Fibroblast of skin of back (primary cell): ENCODE results near the gene RNF213.
"Not testable (repeated sequence)": the region's sequence is repeated elsewhere in the genome, so short reads cannot be mapped to it uniquely, and the experiment has no call there.

ENCODE experiments used
- DNase-seq: peaks from one replicate; pipeline ENCODE4 v3.0.0-alpha.2; 2013

RNF213 gene

DNA sequence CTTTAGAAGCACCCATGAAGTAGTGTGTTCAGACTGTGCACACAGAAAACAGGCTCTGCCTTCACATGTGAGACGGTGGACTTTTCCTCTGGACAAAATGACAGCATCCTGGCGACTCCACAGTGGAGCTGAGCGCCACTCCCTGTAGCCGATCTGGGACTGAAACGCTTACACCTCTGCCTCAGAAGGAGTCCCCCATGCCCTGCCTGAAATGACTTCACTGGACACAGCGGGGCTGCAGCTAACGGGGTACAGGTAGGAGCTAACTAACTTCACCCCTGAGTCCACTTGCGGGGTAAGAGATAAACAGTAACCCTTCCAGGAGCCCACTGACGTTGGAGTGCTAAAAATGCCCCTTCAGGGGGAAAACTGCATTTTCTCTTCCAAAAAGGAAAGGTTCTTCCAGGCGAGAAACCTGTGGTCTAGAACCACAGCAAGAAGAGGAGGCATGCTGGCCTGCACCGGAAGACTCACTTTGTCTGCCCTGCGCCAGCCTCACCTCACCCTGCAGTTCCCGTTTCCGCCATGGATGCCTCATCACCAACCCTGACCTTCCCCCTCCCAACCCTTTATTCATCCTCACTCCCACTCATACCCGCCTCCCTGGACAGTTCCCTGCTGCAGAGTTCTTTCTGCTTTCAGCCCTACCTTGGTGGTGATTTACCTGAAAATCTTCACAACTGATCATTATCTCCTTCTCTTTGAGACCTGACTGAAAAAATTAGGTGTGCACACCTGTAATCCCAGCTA is 134.9 kb downstream of the RNF213 start:
- no peak for DNase-seq

- DNase-seq, result no peak
Observed at GRCh38 chr17:80396157-80397033, 135.7 kb downstream of the RNF213 start.

GRCh38 chr17:80397034-80397387 is 136.4 kb downstream of the RNF213 start:
- DNase-seq, result no peak

- DNase-seq, result no peak
Observed at GRCh38 chr17:80397686-80398085, 137.0 kb downstream of the RNF213 start.

GRCh38 chr17:80401086-80401485 is 140.4 kb downstream of the RNF213 start:
- DNase-seq, result not testable (repeated sequence)

- not testable (repeated sequence) for DNase-seq
Observed at GRCh38 chr17:80402102-80402501, 141.4 kb downstream of the RNF213 start.

DNA sequence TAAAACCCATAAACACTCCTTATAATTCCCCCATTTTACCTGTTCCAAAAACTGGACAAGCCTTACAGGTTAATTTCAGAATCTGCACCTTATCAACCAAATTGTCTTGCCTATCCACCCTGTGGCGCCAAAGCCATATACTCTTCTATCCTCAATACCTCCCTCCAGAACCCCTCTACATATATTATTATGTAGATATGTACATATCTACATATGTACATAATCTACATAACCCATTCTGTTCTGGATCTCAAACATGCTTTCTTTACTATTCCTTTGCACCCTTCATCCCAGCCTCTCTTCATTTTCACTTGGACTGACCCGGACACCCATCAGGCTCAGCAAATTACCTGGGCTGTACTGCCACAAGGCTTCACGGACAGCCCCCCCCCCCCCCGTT is 142.3 kb downstream of the RNF213 start:
- no peak for DNase-seq

- DNase-seq, result no peak
Observed at GRCh38 chr17:80406146-80406545, 145.5 kb downstream of the RNF213 start.

- DNase-seq, result not testable (repeated sequence)
Observed at GRCh38 chr17:80407917-80408316, 147.3 kb downstream of the RNF213 start.

DNA sequence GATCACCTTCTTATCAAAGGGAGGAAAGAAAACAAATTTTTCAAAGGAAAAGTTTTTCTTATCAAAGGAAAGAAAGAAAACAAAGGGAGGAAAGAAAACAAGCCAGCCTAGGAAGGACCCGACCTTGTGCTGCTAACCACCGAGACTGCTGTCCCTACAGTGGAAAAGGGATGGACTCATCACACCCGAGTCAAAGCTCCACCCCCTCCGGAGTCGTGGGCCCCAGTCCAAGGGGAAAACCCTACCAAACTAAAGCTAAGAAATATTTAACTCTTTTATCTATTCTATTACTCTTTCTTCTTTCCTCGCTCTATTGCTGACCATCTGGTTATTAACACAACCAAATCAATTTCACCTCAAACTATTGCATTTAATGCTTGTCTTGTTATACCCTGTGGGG is 148.2 kb downstream of the RNF213 start:
- no peak for DNase-seq

DNA sequence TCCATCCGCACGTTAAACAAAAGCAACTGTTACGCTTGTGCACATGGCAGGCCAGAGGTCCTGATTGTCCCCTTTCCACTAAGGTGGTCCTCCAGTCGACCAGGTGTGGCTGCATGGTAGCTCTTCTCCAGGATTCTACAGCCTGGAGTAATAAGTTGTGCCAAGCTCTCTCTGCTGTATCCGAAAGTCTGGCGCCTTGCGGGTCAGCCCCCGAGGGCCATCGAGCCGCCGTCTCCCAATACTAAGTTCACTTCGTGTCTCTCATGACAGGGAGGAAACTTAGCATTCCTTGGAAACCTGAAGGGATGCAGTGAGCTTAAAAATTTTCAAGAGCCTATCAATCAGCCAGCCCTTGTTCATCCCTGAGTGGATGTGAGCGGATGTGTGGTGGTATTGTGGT is 149.0 kb downstream of the RNF213 start:
- no peak for DNase-seq

GRCh38 chr17:80410441-80411087 is 149.9 kb downstream of the RNF213 start:
- not testable (repeated sequence) for DNase-seq

- DNase-seq, result no peak
Observed at GRCh38 chr17:80413771-80414507, 153.3 kb downstream of the RNF213 start.

DNA sequence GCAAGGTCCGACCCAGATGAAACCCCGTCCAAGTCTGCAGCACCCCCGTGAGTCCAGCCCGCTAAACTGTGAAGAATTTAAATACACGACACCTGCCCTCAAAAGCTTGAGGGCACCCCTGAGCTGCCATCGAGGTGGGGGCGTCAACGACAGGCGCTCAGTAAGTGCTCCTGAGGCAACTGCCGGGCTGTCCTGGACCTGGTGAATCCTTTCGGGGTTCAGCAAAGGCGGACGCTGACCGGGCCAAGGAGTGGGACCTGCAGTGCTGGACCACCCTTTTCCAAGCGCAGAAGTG is 153.8 kb downstream of the RNF213 start:
- DNase-seq, result no peak

GRCh38 chr17:80414803-80415625 is 154.4 kb downstream of the RNF213 start, which contains the start of gene ENDOV:
ENDOV (plus strand) TSS chr17:80415167; CDS start chr17:80415195, 28 bp downstream.
- peak; percentile 94 for DNase-seq

DNA sequence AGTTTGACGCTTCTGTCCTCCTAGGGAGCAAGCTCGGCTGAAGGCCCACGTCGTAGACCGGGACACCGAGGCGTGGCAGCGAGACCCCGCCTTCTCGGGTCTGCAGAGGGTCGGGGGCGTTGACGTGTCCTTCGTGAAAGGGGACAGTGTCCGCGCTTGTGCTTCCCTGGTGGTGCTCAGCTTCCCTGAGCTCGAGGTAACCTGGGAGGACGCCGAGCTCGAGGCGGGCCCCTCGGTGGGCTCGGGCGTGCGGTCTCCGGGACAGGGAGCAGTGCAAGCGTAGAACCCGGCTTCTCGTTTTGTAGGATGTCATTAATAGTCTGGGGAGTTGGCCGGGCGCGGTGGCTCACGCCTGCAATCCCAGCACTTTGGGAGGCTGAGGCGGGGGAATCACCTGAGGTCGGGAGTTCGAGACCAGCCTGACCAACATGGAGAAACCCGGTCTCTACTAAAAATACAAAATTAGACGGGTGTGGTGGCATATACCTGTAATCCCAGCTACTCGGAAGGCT is 155.0 kb downstream of the RNF213 start:
- no peak for DNase-seq

GRCh38 chr17:80416260-80416939 is 155.7 kb downstream of the RNF213 start:
- DNase-seq, result no peak

GRCh38 chr17:80416940-80417293 is 156.3 kb downstream of the RNF213 start:
- DNase-seq, result no peak

GRCh38 chr17:80418589-80418988 is 157.9 kb downstream of the RNF213 start:
- no peak for DNase-seq

GRCh38 chr17:80419255-80419654 is 158.6 kb downstream of the RNF213 start:
- no peak for DNase-seq
